Lung (tissue), 12 donors: Measurements from ENCODE around the gene INO80E. TPM values are rescaled to one million over a fixed set of nuclear protein-coding genes. Genes with fewer than 3 reads are reported as not detected.

Source experiments
- ATAC-seq: fragments of 200-7000 bp; cut with Tn5 transposase; one replicate; pipeline ENCODE4 v1.9.1; 2020; ENCODE audit warnings: moderate number of reproducible peaks; ENCODE audit not compliant: insufficient read depth, low FRiP score
- DNase-seq, 3 donors: peaks; one replicate each; pipeline ENCODE4 v3.0.0-alpha.2; 2013 to 2017
- H3K27ac ChIP-seq, 2 donors: one replicate each; pipeline ENCODE4 v1.5.1; 2013; ENCODE audit warnings: mild to moderate bottlenecking in 2 of 2, moderate library complexity in 2 of 2, control low read depth in 1 of 2, inconsistent platforms in 1 of 2, low read depth in 1 of 2, low read length in 1 of 2
- H3K27me3 ChIP-seq, 3 donors: one replicate each; pipeline ENCODE4 v1.5.1; 2013; ENCODE audit warnings: low read length in 2 of 3; ENCODE audit not compliant: control insufficient read depth in 3 of 3, insufficient read depth in 3 of 3
- H3K36me3 ChIP-seq, 4 donors: one replicate each; pipeline ENCODE4 v1.5.1; 2013; ENCODE audit warnings: low read length in 4 of 4, mild to moderate bottlenecking in 1 of 4, moderate library complexity in 1 of 4; ENCODE audit not compliant: control insufficient read depth in 4 of 4, insufficient read depth in 4 of 4
- H3K4me1 ChIP-seq, 5 donors: one replicate each; pipeline ENCODE4 v1.5.1; 2013; ENCODE audit warnings: low read length in 5 of 5, mild to moderate bottlenecking in 2 of 5, moderate library complexity in 1 of 5; ENCODE audit not compliant: control insufficient read depth in 5 of 5, insufficient read depth in 5 of 5
- H3K4me3 ChIP-seq: one replicate; pipeline ENCODE4 v1.5.1; 2013; ENCODE audit warnings: mild to moderate bottlenecking, control low read depth, moderate library complexity
- H3K9ac ChIP-seq, 2 donors: one replicate each; pipeline ENCODE4 v1.5.1; 2013; ENCODE audit warnings: low read length in 2 of 2, control low read depth in 1 of 2; ENCODE audit not compliant: insufficient read depth in 1 of 2
- H3K9me3 ChIP-seq, 4 donors: one replicate each; pipeline ENCODE4 v1.5.1; 2013; ENCODE audit warnings: low read length in 3 of 4, mild to moderate bottlenecking in 1 of 4, moderate library complexity in 1 of 4; ENCODE audit not compliant: control insufficient read depth in 4 of 4, insufficient read depth in 3 of 4
- WGBS, 2 donors: extraction: QIAGEN DNeasy Blood & Tissue Kit; methylation state at CpG; one replicate each; pipeline ENCODE4 v1.1.7; 2013; 5-methylcytosine and 5-hydroxymethylcytosine counted together
- polyA plus RNA-seq, 2 donors: library from polyadenylated mRNA; stranded (reverse); fragments of 200-250 nt; gene quantifications; one replicate each; pipeline ENCODE4 v1.2.1, GENCODE V29; 2013
- total RNA-seq, 2 donors: library from RNA; depleted of rRNA in 1 of 2; stranded (reverse); fragments of >200 nt in 1 of 2; gene quantifications; one replicate each; pipeline ENCODE4 v1.2.1, GENCODE V29; 2014 to 2021
- TF ChIP-seq, protein P1 (sequence below): IDR thresholded peaks from 2 replicates; pipeline ENCODE4 v1.5.1; 2012; ENCODE audit warnings: mild to moderate bottlenecking; ENCODE audit errors: control extremely low read depth, extremely low read depth
- donor health status: control.
- donor health status: control.
- donor health status: Bipolar disorder and iron deficiency.
- donor health status: healthy.
- donor health status: DM: yes; HTN: yes; CAD: no.

INO80E gene
- total and polyA plus RNA-seq, 4 donors: 37.5 to 105 (median 60.2) TPM

DNA sequence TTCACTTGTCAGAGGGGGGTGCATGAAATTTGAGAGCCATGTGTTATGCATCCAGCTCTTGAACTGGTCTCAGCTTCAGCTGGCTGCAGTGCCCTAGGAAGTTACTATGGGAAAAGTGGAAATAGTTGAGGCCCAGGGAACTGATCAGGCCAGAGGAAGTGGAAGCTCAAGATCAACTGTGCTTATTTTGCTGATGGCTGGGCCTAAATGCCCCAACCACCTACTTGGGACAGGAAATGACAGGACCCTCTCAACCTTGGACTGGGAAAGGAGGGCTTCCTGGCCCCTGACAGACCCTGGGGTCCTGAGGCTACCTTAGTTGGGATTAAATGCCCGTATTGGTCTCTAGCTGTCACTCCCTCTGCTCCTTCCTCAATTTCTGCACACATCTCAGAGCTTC lies 23.5 kb upstream of the INO80E start:
- ATAC-seq: no peak
- Histone ChIP-seq H3K27me3 (no peaks in the 10 kb centered on the region), H3K9me3 (peaks cover 0 to 3% (median 0%) of the 10 kb centered on the region in 4 donors), H3K9ac (no peak overlapping the region), H3K36me3 (peaks cover 11 to 22% (median 18%) of the 10 kb centered on the region in 4 donors), H3K4me3 (no peak overlapping the region), H3K27ac (no peak overlapping the region), H3K4me1 (peaks cover 14 to 24% (median 19%) of the 10 kb centered on the region in 5 donors)
- TF ChIP-seq, protein P1, sequence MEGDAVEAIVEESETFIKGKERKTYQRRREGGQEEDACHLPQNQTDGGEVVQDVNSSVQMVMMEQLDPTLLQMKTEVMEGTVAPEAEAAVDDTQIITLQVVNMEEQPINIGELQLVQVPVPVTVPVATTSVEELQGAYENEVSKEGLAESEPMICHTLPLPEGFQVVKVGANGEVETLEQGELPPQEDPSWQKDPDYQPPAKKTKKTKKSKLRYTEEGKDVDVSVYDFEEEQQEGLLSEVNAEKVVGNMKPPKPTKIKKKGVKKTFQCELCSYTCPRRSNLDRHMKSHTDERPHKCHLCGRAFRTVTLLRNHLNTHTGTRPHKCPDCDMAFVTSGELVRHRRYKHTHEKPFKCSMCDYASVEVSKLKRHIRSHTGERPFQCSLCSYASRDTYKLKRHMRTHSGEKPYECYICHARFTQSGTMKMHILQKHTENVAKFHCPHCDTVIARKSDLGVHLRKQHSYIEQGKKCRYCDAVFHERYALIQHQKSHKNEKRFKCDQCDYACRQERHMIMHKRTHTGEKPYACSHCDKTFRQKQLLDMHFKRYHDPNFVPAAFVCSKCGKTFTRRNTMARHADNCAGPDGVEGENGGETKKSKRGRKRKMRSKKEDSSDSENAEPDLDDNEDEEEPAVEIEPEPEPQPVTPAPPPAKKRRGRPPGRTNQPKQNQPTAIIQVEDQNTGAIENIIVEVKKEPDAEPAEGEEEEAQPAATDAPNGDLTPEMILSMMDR: no peak
- DNase-seq: no peak
- WGBS, 2 donors: 84 to 86% methylated on average over 1 of the region's 1 CpG

DNA sequence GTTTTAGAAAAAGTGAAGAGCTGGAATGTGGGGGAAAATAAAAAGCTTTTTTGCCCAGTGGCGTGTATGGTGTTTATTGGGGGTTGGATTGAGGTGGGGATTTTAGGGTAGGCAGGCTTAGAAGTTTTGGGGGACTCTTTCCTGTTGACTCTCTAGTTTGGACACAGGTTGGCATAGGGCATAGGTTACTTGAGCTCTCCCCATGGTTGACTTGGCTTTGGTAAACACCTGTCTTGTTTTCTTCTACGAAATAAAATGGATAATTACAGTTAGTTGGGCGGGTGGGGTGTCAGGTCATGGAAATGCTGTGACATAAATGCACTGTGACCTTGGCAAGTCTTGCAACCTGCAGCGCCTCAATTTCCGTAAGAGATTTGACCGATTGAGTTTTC lies 23.1 kb upstream of the INO80E start:
- DNase-seq (no peak), ATAC-seq (no peak)
- Histone ChIP-seq H3K9me3 (peaks cover 0 to 3% (median 0%) of the 10 kb centered on the region in 4 donors), H3K27ac (no peak overlapping the region), H3K27me3 (no peaks in the 10 kb centered on the region), H3K36me3 (peaks cover 11 to 22% (median 20%) of the 10 kb centered on the region in 4 donors), H3K4me1 (peaks cover 14 to 24% (median 21%) of the 10 kb centered on the region in 5 donors), H3K4me3 (no peak overlapping the region), H3K9ac (no peak overlapping the region)
- TF ChIP-seq, protein P1: no peak
- 67% methylated on average over 6 of the region's 6 CpGs for WGBS, 2 donors

DNA sequence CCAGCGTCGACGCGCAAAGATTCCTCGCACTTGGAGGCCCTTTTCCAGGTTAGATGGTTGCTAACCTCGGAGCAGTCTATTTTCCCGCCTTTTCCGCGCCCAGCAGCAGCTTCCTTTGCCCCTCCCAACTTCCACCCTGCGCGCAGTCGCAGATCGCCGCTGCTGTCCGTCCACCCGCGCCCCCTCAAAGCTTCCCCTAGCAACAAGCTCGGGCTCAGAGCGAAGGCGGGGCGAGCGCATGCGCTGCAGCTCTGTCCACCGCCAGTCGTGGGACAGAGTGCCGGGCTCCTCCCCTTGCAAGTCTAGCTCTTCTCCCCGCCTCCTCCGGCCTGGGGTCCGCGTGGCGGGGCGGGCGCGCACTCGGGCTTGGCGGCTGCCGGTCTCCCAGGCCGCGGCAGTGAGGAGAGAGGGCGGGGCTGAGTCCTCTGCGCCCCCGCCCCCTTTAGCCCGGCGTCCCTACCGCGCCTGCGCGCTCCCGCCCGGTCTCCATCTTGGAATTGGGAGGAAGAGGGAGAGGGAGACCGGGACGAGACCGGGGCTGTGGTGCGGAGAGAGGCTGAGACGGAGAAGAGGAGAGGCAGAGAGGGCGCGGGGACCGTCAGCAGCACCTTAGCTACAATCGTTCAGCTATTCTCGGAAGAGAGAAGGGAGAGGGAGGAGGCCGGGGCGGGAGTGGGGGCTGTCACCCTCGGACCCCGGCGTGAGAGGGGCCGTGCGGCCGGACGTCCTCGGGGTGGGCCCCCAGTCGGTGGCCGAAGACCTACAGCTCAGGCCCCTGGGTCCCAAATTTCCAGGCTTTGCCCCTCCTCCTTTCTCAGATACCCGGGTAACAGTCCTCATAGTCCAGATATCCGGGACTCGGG lies 22.4 kb upstream of the INO80E start, which contains the start of gene TAOK2:
TAOK2 (plus strand) TSS at position 485 of the 863 bp plus-strand sequence. CDS start 3,905 bp downstream, outside the sequence.
- TF ChIP-seq, protein P1: no peak
- Histone ChIP-seq H3K9ac (peak within 1 kb of the TSS; percentile 60 to 90), H3K4me3 (peak within 1 kb of the TSS; percentile 91), H3K27ac (peak within 1 kb of the TSS; percentile 87 to 95), H3K4me1 (peaks cover 14 to 26% (median 21%) of the 10 kb centered on the region in 5 donors), H3K36me3 (peaks cover 5 to 23% (median 21%) of the 10 kb centered on the region in 4 donors), H3K27me3 (no peaks in the 10 kb centered on the region), H3K9me3 (peaks cover 0 to 3% (median 0%) of the 10 kb centered on the region in 4 donors)
- ATAC-seq (peak; percentile 99), DNase-seq (peak; percentile 99 to 100 (median 100))
- 2% methylated on average over 66 to 75 of the region's 75 CpGs for WGBS, 2 donors
